Right forelimb (tissue), 1 donor: Measurements from ENCODE around the gene IL17RB.

Experiments
- DNase-seq: peaks from one replicate; pipeline ENCODE4 v3.0.0-alpha.2; 2018

IL17RB gene

DNA sequence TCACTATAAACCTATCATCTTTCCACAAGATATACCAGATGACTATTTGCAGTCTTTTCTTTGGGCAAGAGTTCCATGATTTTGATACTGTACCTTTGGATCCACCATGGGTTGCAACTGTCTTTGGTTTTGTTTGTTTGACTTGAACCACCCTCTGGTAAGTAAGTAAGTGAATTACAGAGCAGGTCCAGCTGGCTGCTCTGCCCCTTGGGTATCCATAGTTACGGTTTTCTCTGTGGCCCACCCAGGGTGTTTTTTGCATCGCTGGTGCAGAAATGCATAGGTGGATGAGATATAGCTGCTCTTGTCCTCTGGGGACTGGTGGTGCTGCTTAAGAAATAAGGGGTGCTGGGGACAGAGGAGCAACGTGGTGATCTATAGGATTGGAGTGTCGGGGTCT, 33.9 kb upstream of the IL17RB start:
- DNase-seq = peak; percentile 39

DNA sequence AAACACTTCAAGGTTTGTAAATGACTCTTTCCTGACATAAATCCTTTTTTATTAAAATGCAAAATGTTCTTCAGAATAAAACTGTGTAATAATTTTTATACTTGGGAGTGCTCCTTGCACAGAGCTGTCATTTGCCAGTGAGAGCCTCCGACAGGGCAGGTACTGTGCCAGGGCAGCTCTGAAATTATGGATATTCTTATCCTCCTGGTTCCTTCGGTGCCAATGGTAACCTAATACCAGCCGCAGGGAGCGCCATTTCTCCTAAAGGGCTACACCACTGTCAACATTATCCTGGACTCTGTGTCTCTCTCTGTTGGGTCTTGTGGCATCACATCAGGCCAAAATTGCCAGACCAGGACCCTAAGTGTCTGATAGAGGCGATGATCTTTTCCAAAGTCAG, 33.1 kb upstream of the IL17RB start:
- peak; percentile 26 for DNase-seq

DNA sequence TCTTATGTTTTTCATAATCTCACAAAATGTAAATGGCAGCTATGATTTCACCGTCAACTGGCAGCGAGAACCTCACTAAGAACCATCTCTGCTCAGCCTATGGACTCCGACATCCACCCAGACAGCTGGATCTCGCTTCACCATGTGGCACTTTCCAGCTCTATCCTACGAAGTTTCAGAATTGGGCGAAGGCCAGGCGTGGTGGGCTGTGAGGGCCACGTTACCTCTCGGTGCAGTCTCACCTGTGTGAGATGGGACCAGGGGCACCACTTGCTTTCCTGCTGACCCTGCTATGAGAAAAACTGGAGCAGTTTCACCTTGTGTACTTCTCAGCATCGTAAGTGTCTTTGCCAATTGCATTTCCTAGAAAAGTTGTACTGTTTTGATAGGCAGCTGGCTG, 32.5 kb upstream of the IL17RB start:
- DNase-seq = no peak

DNA sequence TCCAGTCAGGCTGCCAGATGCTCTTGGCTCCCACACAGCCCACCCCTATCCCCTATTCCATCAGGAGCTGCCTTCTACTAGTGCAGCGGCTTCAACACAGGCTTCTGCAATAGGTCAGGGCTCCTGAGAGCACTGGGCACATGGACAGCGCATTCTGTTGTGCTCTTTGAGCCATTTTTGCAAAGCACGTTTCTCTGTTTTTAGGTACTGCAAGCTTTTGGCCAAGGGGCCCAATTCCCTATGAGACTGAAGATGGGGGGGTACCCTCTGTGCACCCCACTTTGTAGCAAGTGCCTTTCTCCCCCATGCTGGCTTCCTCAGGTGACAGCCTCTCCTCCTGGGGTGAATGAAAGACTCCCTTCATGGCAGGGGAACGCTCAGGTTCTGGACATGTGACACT, 31.3 kb upstream of the IL17RB start:
- peak; percentile 30 for DNase-seq

DNA sequence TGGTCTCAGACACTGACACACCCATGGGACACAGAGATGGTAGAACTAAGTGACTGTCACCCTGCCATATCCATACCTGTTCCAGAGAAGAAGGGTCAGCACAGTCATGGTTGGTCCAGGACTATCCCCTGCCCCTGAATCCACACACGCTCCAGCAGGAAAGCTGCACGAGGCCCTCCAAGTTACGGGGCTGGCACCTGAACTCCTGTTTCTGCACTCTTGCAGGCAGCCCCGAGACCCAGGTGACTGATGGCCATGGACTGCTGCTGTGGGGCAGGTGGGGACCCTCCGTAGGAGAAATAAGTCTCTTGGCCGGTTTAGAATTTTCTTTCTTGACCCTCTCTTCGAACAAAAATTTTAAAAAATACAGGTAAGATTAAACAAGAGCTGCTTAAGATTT, 30.7 kb upstream of the IL17RB start:
- peak; percentile 22 for DNase-seq

DNA sequence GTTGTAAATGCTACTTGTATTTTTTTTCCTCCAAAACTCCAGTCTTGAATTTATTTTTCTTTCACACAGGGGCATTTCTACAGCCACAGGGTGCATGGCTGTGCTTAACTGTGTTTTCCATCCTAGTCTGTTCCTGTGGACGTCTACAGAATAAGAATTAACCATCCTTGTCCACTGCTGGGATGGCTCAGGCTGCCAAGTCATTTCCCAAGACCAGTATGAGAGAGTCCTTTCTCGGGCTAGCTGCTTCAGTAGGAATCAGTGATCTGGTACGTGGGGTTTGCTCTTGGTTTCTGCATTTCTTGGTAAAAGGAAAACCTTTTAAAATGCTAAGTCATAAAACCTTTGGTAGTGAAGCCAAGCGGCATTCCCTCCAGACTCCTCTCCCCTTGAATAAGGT, 29.9 kb upstream of the IL17RB start:
- DNase-seq = no peak

DNA sequence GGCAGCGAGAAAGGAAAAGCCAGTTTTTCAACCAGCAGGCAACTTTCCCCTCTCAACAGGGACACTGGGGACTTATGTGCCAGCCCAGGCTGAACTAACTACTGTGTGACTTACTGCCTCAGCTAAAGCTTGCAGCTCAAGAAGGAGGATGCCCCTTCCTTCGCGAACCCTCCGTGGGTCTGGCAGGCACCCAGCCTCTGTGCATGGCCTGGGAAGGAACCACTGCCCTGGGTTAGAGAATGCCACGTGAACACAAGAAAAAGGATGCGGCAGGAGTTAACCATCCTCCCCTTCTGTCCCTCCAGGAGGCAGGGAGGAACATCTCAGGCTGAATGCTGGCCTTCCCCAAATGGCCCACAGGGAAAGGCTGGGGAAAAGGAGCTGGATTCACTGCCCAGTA, 29.2 kb upstream of the IL17RB start:
- peak; percentile 31 for DNase-seq

DNA sequence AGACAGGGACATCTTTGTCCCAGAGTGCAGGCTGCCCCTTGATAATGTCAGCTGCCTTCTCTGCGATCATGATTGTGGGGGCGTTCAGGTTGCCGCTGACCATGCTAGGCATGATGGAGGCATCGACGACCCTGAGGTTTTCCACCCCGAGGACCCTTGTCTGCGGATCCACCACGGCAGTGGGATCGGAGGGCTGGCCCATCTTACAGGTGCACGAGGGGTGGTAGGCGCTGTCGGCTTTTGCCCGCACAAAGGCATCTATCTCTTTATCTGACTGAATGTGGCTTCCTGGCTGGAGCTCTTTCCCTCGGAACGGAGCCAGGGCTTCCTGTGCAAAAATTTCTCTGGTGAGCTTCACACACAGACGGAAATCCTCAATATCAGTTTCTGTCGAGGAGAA, 28.6 kb upstream of the IL17RB start:
- DNase-seq = no peak

DNA sequence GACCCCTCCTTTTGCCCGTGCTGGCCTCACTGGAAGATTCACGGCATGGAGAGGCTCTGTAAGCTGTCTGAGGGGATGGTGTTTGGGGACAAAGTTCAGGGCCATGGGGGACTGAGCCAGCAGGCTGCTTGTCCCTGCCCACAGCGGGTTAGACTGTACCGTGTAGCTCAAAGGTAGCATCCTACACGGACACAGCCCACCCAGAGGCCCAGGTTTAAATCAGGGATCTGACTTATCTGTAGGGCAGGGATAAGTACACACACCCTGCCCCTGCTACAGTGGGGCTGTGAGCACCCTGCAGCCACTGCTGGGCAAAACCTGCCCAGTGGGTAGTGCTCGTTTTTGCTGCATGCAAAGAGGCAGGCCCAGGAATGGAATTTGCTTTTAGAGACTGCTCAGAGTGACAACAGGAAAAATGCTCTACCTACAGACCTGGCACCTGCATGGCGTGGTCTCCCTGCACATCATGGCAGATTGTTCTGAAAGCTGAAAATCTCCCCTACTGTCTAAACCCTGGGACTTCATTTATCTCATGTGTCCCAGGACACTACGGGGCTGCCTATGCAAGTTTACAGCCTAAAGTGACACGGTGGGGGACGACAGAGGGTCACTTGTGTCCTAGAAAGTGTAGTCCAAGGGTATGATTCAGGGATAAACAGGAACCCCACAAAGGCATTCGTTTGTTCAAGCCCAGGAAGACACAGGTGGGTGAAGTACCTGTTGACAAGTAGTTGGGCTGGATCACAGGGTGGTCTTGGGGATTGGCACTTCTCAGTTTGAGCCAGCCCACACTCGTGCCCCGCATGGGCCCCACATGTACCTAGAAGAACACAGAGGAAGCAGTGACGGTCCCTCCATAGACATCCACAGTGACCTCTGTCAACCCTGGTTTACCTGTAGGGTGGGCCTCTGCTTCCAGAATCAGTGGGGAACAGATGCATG, 27.9 kb upstream of the IL17RB start:
- DNase-seq = peak; percentile 21

DNA sequence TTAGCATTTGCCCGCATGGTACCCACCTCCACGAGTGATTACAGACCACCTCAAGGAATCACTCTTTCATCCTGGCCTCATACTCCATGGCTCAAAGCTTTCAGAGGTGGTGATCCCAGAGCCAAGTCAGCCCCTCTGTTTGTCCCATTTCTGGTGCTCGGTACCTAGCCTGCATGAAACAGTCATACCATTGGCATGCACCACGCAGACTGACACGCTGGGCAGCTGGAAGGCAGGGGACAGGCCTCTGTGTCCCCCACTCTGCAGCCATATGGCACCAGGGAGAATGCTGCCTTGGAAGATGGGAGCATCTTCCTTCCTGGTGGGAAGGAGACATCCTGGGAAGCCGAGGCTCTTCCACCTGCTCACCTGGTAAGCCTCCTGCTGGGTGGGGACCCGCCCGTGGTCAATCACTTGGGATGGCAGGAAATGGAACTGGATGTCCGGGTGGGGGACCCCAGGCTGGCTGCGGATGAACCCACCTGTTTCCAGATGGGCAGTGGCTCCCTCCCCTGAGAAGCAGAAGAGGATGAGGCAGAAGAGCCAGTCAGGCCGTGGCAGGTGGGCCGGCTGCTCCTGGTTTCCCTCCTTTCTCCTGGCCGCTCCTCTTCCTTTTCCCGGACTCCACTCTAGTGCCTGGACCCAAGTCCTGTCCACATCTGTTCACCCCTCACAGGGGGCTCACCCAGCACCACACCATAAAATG, 27.1 kb upstream of the IL17RB start:
- DNase-seq = peak; percentile 9

DNA sequence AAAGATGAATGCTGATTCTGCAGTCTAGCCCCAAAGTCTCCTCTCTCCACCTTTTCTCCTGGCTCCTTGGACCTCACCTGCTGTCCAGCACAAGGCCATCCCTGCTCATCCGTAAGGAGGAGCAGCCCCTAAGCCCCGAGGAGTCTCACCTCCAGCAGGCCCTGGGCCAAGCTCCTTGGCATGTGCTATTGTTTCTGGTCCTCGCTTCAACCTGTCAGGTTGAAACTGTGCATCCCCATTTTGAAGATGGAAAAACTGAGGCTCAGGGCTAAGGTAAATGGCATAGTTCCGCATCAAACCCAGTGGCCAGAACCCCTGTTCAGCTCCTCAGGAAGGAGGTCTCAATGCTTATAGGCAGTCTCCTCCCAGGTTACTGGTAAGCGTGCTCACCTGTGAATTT, 26.3 kb upstream of the IL17RB start:
- no peak for DNase-seq

DNA sequence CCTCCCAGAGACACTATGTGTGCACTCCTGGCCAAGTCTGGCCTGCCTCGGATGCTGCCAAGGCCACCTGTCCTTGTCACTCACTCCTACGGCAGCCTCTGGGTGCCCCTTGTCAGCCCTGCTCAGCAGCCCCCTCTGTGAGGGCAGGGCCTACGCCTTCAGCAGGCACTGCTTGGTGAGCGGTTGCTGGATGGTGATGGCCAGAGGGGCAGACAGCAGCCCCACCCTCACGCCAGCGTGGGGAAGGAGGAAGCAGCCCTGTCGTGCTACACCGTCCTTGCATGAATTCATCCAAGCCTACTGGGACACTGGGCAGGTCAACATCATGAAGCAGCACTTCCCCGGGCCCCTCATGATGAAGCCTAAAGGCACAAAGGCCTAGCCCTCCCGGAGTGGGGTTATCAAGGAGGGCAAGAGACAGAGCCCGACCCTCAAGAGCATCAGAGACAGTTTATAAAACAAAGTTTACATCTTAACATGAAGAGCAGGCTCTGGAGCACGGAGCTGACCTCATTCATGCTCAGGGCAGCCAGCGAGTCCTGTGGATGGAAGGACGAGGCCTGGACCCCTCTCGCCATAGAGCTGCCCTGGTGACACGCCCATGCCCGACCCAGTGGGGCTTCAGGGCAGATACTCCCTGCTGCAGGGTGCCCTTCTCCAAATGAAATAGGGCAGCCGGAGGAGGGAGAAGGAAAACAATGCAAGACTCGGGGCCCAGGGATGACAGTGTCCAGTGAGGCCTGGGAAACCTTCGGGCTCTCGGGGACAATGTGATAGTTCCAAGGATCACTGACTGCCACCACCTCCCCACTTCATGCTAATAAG, 25.4 kb upstream of the IL17RB start:
- DNase-seq = peak; percentile 58

DNA sequence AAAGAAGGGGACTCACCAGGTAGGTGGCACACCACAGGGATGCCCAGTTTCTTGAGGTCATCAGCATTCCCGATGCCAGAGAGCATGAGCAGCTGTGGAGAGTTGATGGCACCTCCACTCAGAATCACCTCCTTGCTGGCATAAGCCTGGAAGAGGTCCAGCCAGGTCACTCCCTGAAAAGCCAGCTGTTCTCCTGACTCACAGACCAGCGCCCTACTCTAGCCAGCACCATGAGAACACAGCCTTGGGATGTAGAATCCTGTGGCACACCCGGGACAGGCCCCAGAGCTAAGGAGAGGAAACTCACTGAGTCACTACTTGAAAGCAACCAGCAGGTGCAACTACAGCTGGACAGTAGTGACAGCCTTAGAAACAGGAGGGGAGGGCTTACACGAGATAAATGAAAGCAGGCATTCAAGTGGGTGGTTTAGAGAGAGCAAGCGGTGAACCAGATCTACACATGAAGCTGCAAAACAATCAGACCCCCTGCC, 24.7 kb upstream of the IL17RB start:
- peak; percentile 37 for DNase-seq

DNA sequence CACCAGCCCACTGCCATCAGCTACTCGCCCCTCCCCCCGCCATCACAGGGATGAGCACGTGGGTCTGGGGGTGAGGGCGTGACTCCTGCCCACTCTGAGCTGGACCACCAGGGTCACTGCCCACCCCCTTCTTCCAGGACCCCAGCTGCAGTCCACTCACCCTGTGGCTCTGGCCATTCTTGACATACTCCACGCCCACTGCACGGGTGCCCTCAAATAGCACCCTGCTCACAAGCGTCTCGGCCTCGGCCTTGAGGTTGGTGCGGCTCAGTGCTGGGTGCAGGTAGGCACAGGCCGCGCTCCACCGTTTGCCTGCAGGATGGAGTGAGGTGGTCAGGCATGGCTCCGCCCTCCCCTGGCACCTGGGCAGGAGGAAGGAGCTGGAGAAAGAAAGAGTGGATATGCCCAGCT, 24.0 kb upstream of the IL17RB start:
- DNase-seq = peak; percentile 16

DNA sequence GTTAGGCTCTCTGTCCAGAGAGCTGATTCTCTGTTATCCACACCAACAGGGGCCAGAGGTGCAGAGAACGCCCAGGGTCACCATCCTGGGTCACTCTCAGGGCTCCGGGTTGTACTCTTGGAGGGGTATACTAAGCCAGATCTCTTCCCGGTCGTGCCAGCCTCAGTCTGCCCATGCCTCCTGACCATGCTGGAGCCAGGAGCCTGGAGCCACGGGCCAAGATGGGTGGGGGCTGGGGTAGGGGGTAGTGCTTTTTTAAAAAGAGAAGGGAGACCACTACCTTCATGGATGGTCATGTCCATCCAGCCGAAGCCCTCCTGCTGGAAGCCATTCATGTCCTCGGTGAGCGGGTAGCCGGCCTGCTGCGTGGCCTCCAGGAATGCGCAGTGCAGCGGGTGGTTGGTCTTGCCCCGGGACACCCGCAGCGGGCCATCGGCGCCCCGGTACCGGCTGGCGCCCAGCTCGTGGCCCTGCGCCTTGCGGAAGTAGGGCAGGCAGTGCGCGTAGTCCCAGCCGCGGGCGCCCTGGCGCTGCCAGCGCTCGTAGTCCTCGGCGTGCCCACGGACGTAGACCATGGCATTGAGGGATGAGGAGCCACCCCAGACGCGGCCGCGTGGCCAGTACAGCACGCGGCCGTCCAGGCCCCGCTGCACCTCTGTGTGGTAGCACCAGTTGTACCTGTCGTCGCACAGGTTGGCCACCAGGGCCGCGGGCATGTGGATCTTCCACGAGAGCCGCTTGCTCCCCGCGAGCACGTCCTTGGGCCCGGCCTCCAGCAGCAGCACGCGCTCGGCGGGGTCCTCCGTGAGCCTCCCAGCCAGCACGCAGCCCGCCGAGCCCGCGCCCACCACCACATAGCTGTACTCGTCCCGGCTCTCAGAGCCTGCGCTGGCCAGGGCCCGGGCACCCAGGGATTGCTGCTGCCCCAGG, 23.1 kb upstream of the IL17RB start:
- peak; percentile 16 for DNase-seq

DNA sequence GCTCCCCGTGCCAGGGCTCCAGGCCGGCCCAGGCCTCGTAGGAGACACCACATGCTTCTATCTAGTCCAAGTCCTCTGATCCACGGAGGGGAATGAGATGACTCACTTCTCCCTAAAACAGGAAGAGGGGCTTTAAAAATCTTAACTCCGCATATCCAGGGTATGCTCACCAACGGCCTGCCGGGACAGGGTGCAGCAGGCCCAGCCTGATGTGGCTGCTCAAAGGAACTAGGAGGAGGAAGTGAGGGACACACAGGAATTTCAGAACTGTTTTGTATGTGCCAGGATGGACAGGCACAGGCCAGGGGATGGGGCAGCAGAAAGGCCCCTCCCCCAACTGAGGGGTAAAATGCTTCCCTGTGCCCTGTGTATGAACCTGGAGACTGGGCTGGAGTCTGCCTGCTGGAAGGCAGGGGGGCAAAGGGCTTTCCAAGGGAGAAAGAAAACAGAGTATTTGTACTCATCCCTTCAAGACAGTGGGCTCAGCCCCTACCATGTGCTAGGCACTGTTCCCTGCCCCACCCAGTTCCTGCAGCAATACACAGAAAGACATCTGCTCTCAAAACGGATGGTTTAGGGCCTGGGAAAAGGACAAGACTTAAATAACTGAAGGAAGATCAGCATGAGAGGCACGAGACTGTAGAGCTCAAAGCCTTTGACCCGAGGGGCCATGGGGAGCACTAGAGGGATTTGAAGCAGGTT, 22.3 kb upstream of the IL17RB start:
- peak; percentile 22 for DNase-seq

DNA sequence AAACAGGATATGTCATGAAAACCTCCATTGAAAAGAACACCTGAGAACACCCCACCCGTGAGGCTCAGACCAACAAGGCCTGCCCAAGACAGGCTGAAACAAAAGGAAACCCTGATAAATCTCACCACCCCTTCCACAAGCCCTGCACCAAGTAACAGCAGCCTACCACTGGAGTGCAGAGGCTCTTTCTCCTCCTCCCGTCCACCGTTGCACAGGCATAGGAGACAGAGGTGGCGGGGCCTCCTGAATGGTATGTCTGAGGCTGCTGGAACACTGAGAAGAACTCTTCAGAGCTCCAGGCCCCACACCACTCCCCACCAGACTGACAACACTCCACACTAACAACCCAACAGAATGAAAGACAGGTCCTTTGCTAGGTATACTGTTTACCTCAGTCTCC, 21.6 kb upstream of the IL17RB start:
- DNase-seq = peak; percentile 13

DNA sequence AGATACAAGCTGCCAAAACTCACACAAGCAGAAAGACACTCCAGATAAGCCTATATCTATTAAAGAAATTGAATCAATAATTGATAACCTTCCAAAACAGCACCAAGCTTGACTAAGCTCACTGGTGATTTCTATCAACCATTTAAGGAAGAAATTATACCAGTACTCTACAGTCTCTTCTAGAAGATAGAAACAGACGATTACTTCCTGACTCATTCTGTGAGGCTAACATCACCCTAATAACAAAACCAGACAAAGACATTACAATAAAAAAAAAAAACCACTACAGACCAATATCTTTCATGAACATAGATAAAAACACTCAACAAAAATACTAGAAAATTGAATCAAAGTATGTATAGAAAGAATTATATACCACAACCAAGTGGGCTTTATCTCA, 20.3 kb upstream of the IL17RB start:
- no peak for DNase-seq

DNA sequence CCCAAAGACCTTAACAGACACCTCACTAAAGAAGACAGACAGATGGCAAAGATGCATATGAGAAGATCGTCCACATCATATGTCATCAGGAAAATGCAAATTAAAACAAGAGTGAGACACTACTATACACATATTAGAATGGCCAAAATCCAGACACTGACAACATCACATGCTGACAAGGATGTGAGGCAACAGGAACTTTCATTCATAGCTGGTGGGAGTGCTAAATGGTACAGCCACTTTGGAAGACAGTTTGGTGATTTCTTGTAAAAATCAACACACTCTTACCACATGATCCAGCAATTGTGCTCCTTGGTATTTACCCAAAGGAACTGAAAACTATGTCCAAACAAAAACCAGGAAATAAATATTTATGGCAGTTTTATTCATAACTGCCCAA, 17.8 kb upstream of the IL17RB start:
- no peak for DNase-seq

DNA sequence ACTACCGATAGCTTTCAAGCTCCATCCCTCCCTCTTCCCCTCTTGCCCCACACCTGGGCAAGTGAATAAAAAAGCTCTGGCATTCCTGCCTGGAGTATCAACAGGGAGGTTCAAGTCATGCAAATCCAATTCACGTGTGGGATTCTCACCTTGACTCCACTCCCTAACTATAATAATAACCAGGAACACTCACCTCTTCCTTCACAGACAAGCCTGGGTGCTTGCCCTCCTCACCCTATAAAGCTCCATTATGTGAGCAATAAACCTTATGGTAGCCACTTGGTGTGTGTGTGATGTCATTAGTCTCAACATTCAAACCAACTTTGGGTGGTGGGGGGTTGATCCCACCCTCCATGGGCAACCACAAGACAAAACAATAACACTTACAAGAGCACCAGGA, 16.8 kb upstream of the IL17RB start:
- DNase-seq = no peak

DNA sequence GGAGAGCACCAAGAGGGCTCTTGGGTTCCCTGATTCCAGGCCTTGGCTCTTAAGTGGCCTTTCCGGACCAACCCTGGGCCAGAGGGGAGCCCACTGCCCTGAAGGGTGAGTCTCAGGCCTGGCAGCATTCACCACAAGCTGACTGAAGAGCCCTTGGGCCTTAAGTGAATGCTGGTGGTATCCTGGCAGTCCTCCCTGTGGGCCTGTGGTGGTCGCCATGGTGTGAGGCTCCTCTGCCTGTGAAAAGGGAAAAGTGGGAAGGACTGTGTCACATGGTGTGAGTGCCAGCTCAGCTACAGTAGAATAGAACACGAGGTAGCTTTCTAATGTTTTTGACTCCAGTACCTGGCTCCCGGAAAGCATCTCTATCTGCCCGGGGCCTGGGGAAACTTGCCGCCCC, 15.4 kb upstream of the IL17RB start:
- DNase-seq = no peak
